ENCODE measurements around the gene FAM186B.

FAM186B gene

GRCh38 chr12:49635656-49636055 lies 30.2 kb upstream of the FAM186B start:
- H3K36me3 ChIP-seq (ENCODE audit: control insufficient read depth, insufficient read depth, low read length), result peaks cover 3% of the 10 kb centered on the region
- no peak overlapping the region for H3K4me3 ChIP-seq (ENCODE audit: insufficient read depth, low read depth, low read length)
- H3K9me3 ChIP-seq (ENCODE audit: control insufficient read depth, low read length), result no peaks in the 10 kb centered on the region
- no peak overlapping the region for H3K27ac ChIP-seq (ENCODE audit: insufficient read depth, low read depth, low read length, poor library complexity, severe bottlenecking)
- peaks cover 9% of the 10 kb centered on the region for H3K4me1 ChIP-seq (ENCODE audit: control insufficient read depth, insufficient read depth, low read length)
- WGBS, 2 experiments, result 93 to 97% methylated on average over 4 of the region's 4 CpGs
- no peaks in the 10 kb centered on the region for H3K27me3 ChIP-seq (ENCODE audit: control insufficient read depth, insufficient read depth, low read length, poor library complexity, severe bottlenecking)

- Histone ChIP-seq H3K4me1 (ENCODE audit: control insufficient read depth, insufficient read depth, low read length) (peaks cover 9% of the 10 kb centered on the region), H3K9me3 (ENCODE audit: control insufficient read depth, low read length) (no peaks in the 10 kb centered on the region), H3K27me3 (ENCODE audit: control insufficient read depth, insufficient read depth, low read length, poor library complexity, severe bottlenecking) (no peaks in the 10 kb centered on the region), H3K27ac (ENCODE audit: insufficient read depth, low read depth, low read length, poor library complexity, severe bottlenecking) (no peak overlapping the region), H3K4me3 (ENCODE audit: insufficient read depth, low read depth, low read length) (no peak overlapping the region), H3K36me3 (ENCODE audit: control insufficient read depth, insufficient read depth, low read length) (peaks cover 3% of the 10 kb centered on the region)
- 94% methylated on average over 9 of the region's 9 CpGs for WGBS, 2 experiments
Measured at GRCh38 chr12:49635036-49635435, 29.6 kb upstream of the FAM186B start.

GRCh38 chr12:49633703-49634345 lies 28.4 kb upstream of the FAM186B start:
- 88 to 92% methylated on average over 2 of the region's 2 CpGs for WGBS, 2 experiments
- Histone ChIP-seq H3K27me3 (ENCODE audit: control insufficient read depth, insufficient read depth, low read length, poor library complexity, severe bottlenecking) (no peaks in the 10 kb centered on the region), H3K4me3 (ENCODE audit: insufficient read depth, low read depth, low read length) (no peak overlapping the region), H3K4me1 (ENCODE audit: control insufficient read depth, insufficient read depth, low read length) (peaks cover 9% of the 10 kb centered on the region), H3K27ac (ENCODE audit: insufficient read depth, low read depth, low read length, poor library complexity, severe bottlenecking) (no peak overlapping the region), H3K36me3 (ENCODE audit: control insufficient read depth, insufficient read depth, low read length) (peaks cover 3% of the 10 kb centered on the region), H3K9me3 (ENCODE audit: control insufficient read depth, low read length) (no peaks in the 10 kb centered on the region)

- Histone ChIP-seq H3K4me1 (ENCODE audit: control insufficient read depth, insufficient read depth, low read length) (peaks cover 9% of the 10 kb centered on the region), H3K36me3 (ENCODE audit: control insufficient read depth, insufficient read depth, low read length) (peaks cover 3% of the 10 kb centered on the region), H3K4me3 (ENCODE audit: insufficient read depth, low read depth, low read length) (no peak overlapping the region), H3K27me3 (ENCODE audit: control insufficient read depth, insufficient read depth, low read length, poor library complexity, severe bottlenecking) (no peaks in the 10 kb centered on the region), H3K9me3 (ENCODE audit: control insufficient read depth, low read length) (no peaks in the 10 kb centered on the region), H3K27ac (ENCODE audit: insufficient read depth, low read depth, low read length, poor library complexity, severe bottlenecking) (no peak overlapping the region)
- WGBS, 2 experiments, result 94 to 97% methylated on average over 8 of the region's 8 CpGs
Measured at GRCh38 chr12:49632986-49633702, 27.7 kb upstream of the FAM186B start.

- Histone ChIP-seq H3K9me3 (ENCODE audit: control insufficient read depth, low read length) (no peaks in the 10 kb centered on the region), H3K27me3 (ENCODE audit: control insufficient read depth, insufficient read depth, low read length, poor library complexity, severe bottlenecking) (no peaks in the 10 kb centered on the region), H3K4me1 (ENCODE audit: control insufficient read depth, insufficient read depth, low read length) (peaks cover 6% of the 10 kb centered on the region), H3K4me3 (ENCODE audit: insufficient read depth, low read depth, low read length) (no peak overlapping the region), H3K36me3 (ENCODE audit: control insufficient read depth, insufficient read depth, low read length) (peaks cover 3% of the 10 kb centered on the region), H3K27ac (ENCODE audit: insufficient read depth, low read depth, low read length, poor library complexity, severe bottlenecking) (no peak overlapping the region)
- WGBS, 2 experiments, result 94 to 95% methylated on average over 9 of the region's 9 CpGs
Measured at GRCh38 chr12:49632401-49632800, 27.0 kb upstream of the FAM186B start.

- Histone ChIP-seq H3K27ac (ENCODE audit: insufficient read depth, low read depth, low read length, poor library complexity, severe bottlenecking) (no peak overlapping the region), H3K4me1 (ENCODE audit: control insufficient read depth, insufficient read depth, low read length) (no peaks in the 10 kb centered on the region), H3K36me3 (ENCODE audit: control insufficient read depth, insufficient read depth, low read length) (peaks cover 3% of the 10 kb centered on the region), H3K27me3 (ENCODE audit: control insufficient read depth, insufficient read depth, low read length, poor library complexity, severe bottlenecking) (no peaks in the 10 kb centered on the region), H3K9me3 (ENCODE audit: control insufficient read depth, low read length) (no peaks in the 10 kb centered on the region), H3K4me3 (ENCODE audit: insufficient read depth, low read depth, low read length) (no peak overlapping the region)
- 87 to 99% methylated on average over 4 to 5 of the region's 6 CpGs for WGBS, 2 experiments
Measured at GRCh38 chr12:49631336-49631907, 26.0 kb upstream of the FAM186B start.

GRCh38 chr12:49627752-49628360 lies 22.4 kb upstream of the FAM186B start:
- H3K36me3 ChIP-seq (ENCODE audit: control insufficient read depth, insufficient read depth, low read length), result peaks cover 3% of the 10 kb centered on the region
- no peaks in the 10 kb centered on the region for H3K4me1 ChIP-seq (ENCODE audit: control insufficient read depth, insufficient read depth, low read length)
- H3K27ac ChIP-seq (ENCODE audit: insufficient read depth, low read depth, low read length, poor library complexity, severe bottlenecking), result no peak overlapping the region
- no peaks in the 10 kb centered on the region for H3K27me3 ChIP-seq (ENCODE audit: control insufficient read depth, insufficient read depth, low read length, poor library complexity, severe bottlenecking)
- no peak overlapping the region for H3K4me3 ChIP-seq (ENCODE audit: insufficient read depth, low read depth, low read length)
- no peaks in the 10 kb centered on the region for H3K9me3 ChIP-seq (ENCODE audit: control insufficient read depth, low read length)
- 91 to 93% methylated on average over 3 of the region's 3 CpGs for WGBS, 2 experiments

GRCh38 chr12:49626836-49627235 lies 21.4 kb upstream of the FAM186B start:
- H3K4me1 ChIP-seq (ENCODE audit: control insufficient read depth, insufficient read depth, low read length), result no peaks in the 10 kb centered on the region
- no peaks in the 10 kb centered on the region for H3K9me3 ChIP-seq (ENCODE audit: control insufficient read depth, low read length)
- no peak overlapping the region for H3K4me3 ChIP-seq (ENCODE audit: insufficient read depth, low read depth, low read length)
- peaks cover 2% of the 10 kb centered on the region for H3K36me3 ChIP-seq (ENCODE audit: control insufficient read depth, insufficient read depth, low read length)
- H3K27me3 ChIP-seq (ENCODE audit: control insufficient read depth, insufficient read depth, low read length, poor library complexity, severe bottlenecking), result no peaks in the 10 kb centered on the region
- WGBS, 2 experiments, result 86 to 87% methylated on average over 1 of the region's 1 CpG
- no peak overlapping the region for H3K27ac ChIP-seq (ENCODE audit: insufficient read depth, low read depth, low read length, poor library complexity, severe bottlenecking)

- Histone ChIP-seq H3K27ac (ENCODE audit: insufficient read depth, low read depth, low read length, poor library complexity, severe bottlenecking) (no peak overlapping the region), H3K4me1 (ENCODE audit: control insufficient read depth, insufficient read depth, low read length) (no peaks in the 10 kb centered on the region), H3K27me3 (ENCODE audit: control insufficient read depth, insufficient read depth, low read length, poor library complexity, severe bottlenecking) (peaks cover 2% of the 10 kb centered on the region), H3K36me3 (ENCODE audit: control insufficient read depth, insufficient read depth, low read length) (no peaks in the 10 kb centered on the region), H3K4me3 (ENCODE audit: insufficient read depth, low read depth, low read length) (no peak overlapping the region), H3K9me3 (ENCODE audit: control insufficient read depth, low read length) (no peaks in the 10 kb centered on the region)
- 93 to 95% methylated on average over 6 of the region's 6 CpGs for WGBS, 2 experiments
Measured at GRCh38 chr12:49626169-49626835, 20.9 kb upstream of the FAM186B start.

Data from ectodermal cell (in vitro differentiated cells).